HepG2 (cell line): ENCODE results near the gene SLC17A9. TPM values are rescaled to one million over a fixed set of nuclear protein-coding genes. Genes with fewer than 3 reads are reported as not detected.

Source experiments
- HOMEZ ChIP-seq: IDR thresholded peaks from 2 replicates; pipeline ENCODE4 v1.6.1; 2016; ENCODE audit warnings: low read depth
- MAX ChIP-seq: IDR thresholded peaks from 2 replicates; pipeline ENCODE4 v1.6.1; 2012; ENCODE audit warnings: inconsistent platforms
- MED1 ChIP-seq: sonication (generic); formaldehyde crosslinking; IDR thresholded peaks from 2 replicates; pipeline ENCODE4 v1.4.0; 2020; ENCODE audit warnings: missing genetic modification reagents
- MEIS2 ChIP-seq: sonication (generic); formaldehyde crosslinking; IDR thresholded peaks from 2 replicates; pipeline ENCODE4 v1.9.0; 2021; ENCODE audit warnings: mild to moderate bottlenecking, missing genetic modification reagents
- MXD3 ChIP-seq: IDR thresholded peaks from 2 replicates; pipeline ENCODE4 v1.6.1; 2016; ENCODE audit warnings: mild to moderate bottlenecking, missing biosample characterization, missing genetic modification reagents
- NFRKB ChIP-seq: fragments of 450-650 bp; IDR thresholded peaks from 2 replicates; pipeline ENCODE4 v1.6.1; 2017
- PHF21A ChIP-seq: sonication (generic); formaldehyde crosslinking; IDR thresholded peaks from 2 replicates; pipeline ENCODE4 v1.5.0; 2020; ENCODE audit warnings: mild to moderate bottlenecking, missing genetic modification reagents
- TRIM22 ChIP-seq: fragments of 450-650 bp; IDR thresholded peaks from 2 replicates; pipeline ENCODE4 v1.6.1; 2017
- ZBTB40 ChIP-seq, 2 experiments: fragments of 450-650 bp in 1 of 2; sonication (generic) in 1 of 2; formaldehyde crosslinking in 1 of 2; IDR thresholded peaks; 2 replicates each; pipeline versions ENCODE4 v1.6.1 to v1.8.0; 2016 to 2022; ENCODE audit warnings: antibody characterized with exemption in 1 of 2, mild to moderate bottlenecking in 1 of 2, missing genetic modification reagents in 1 of 2
- ZNF362 ChIP-seq: sonication (generic); formaldehyde crosslinking; IDR thresholded peaks from 2 replicates; pipeline ENCODE4 v1.4.0; 2020; ENCODE audit warnings: missing genetic modification reagents, mild to moderate bottlenecking, borderline replicate concordance
- ZNF414 ChIP-seq: sonication (generic); formaldehyde crosslinking; IDR thresholded peaks from 2 replicates; pipeline ENCODE4 v1.5.0; 2020; ENCODE audit warnings: missing genetic modification reagents
- ZNF660 ChIP-seq: sonication (generic); formaldehyde crosslinking; IDR thresholded peaks from 2 replicates; pipeline ENCODE4 v1.5.1; 2020; ENCODE audit warnings: mild to moderate bottlenecking, low read depth, missing genetic modification reagents, borderline replicate concordance
- polyA plus RNA-seq, 8 experiments: library from polyadenylated mRNA; depleted of rRNA in 3 of 8; stranded (reverse) in 7 of 8; unstranded in 1 of 8; fragments of >200 nt; fragmentation: Illumina TruSeq in 4 of 8; extraction: Trizol in 4 of 8; gene quantifications; 2 replicates each; pipeline versions ENCODE4 v1.2.1 to v1.2.3, GENCODE V29; 2011 to 2016; ENCODE audit warnings: low read depth in 4 of 8, missing spikeins in 1 of 8, mixed read lengths in 1 of 8; ENCODE audit not compliant: insufficient read depth in 1 of 8
- total RNA-seq, 5 experiments: library from RNA; depleted of rRNA; stranded (reverse); fragments of >200 nt; fragmentation: Illumina TruSeq; extraction: Trizol; gene quantifications; 2 replicates each; pipeline ENCODE4 v1.2.3, GENCODE V29; 2016; ENCODE audit warnings: low read depth in 1 of 5

Gene SLC17A9
- total and polyA plus RNA-seq, 2 of the 13 experiments (the other 11 are each of a cell fraction or from before 2014, with no cell fraction given), result 110 to 191 TPM

- TF ChIP-seq ZBTB40 (IDR thresholded peaks at IDR 0.05) (no peak), ZBTB40 (CRISPR knock-in tag; IDR thresholded peaks at IDR 0.05) (peak; percentile 87), MED1 (CRISPR knock-in tag) (peak; percentile 93), PHF21A (peak; percentile 93), ZNF414 (peak; percentile 65), MEIS2 (CRISPR knock-in tag) (peak; percentile 98), HOMEZ (CRISPR knock-in tag) (no peak; the same call in 1 of the 2 replicates), MAX (peak; percentile 99), ZNF660 (no peak; the same call in 1 of the 2 replicates), NFRKB (no peak), ZNF362 (CRISPR knock-in tag) (peak; percentile 55; the same call in 1 of the 2 replicates), MXD3 (CRISPR knock-in tag) (peak; percentile 98), TRIM22 (no peak)
Observed at GRCh38 chr20:62952373-62952967, at the start of gene SLC17A9 (continued).
